Smooth muscle cell (in vitro differentiated cells): ENCODE data around the gene QSOX1. TPM values are rescaled to one million over a fixed set of nuclear protein-coding genes. Genes with fewer than 3 reads are reported as not detected.

Experiments used
- DNase-seq: peaks from one replicate; lab custom pipeline; 2025; ENCODE audit not compliant: unreplicated experiment; lab: John Stamatoyannopoulos, UW
- H2AFZ ChIP-seq: fragments of 200-600 bp; sonication (generic); 2 replicates; pipeline ENCODE4 v1.6.0; 2016; ENCODE audit warnings: antibody characterized with exemption, low read depth, mild to moderate bottlenecking
- H3F3A ChIP-seq: fragments of 200-600 bp; sonication (generic); 2 replicates; pipeline ENCODE4 v1.6.0; 2017; ENCODE audit warnings: antibody characterized with exemption, low read depth
- H3K27ac ChIP-seq: fragments of 200-600 bp; sonication (generic); 2 replicates; pipeline ENCODE4 v1.5.1; 2016; ENCODE audit warnings: low read depth, mild to moderate bottlenecking
- H3K27me3 ChIP-seq: fragments of 200-600 bp; sonication (generic); 2 replicates; pipeline ENCODE4 v1.6.1; 2016; ENCODE audit warnings: low read depth, mild to moderate bottlenecking
- H3K36me3 ChIP-seq: fragments of 200-600 bp; sonication (generic); 2 replicates; pipeline ENCODE4 v1.5.1; 2016; ENCODE audit warnings: low read depth
- H3K4me1 ChIP-seq: fragments of 200-600 bp; sonication (generic); 2 replicates; pipeline ENCODE4 v1.5.1; 2016; ENCODE audit warnings: low read depth
- H3K4me2 ChIP-seq: fragments of 200-600 bp; sonication (generic); 2 replicates; pipeline ENCODE4 v1.6.0; 2016; ENCODE audit warnings: mild to moderate bottlenecking
- H3K4me3 ChIP-seq: fragments of 200-600 bp; sonication (generic); 2 replicates; pipeline ENCODE4 v1.5.1; 2016; ENCODE audit warnings: mild to moderate bottlenecking
- H3K79me2 ChIP-seq: fragments of 200-600 bp; sonication (generic); 2 replicates; pipeline ENCODE4 v1.6.0; 2016; ENCODE audit warnings: low read depth, mild to moderate bottlenecking
- H3K9ac ChIP-seq: fragments of 200-600 bp; sonication (generic); 2 replicates; pipeline ENCODE4 v1.6.0; 2016; ENCODE audit warnings: low read depth
- H3K9me3 ChIP-seq: fragments of 200-600 bp; sonication (generic); replicated peaks from 2 replicates; pipeline ENCODE4 v1.5.1; 2016; ENCODE audit warnings: low read depth
- H4K20me1 ChIP-seq: fragments of 200-600 bp; sonication (generic); 2 replicates; pipeline ENCODE4 v1.6.0; 2016; ENCODE audit warnings: low read depth
- WGBS: methylation state at CpG from one replicate; pipeline ENCODE4 v1.1.7; 2016; ENCODE audit warnings: low lambda C conversion rate; 5-methylcytosine and 5-hydroxymethylcytosine counted together
- polyA plus RNA-seq: library from polyadenylated mRNA; unstranded; fragments of >200 nt; fragmentation: Nextera tagmentation; extraction: Ambion mirVana; gene quantifications from 2 replicates; pipeline ENCODE4 v1.2.1, GENCODE V29; 2016
- total RNA-seq: library from RNA; depleted of rRNA; stranded (reverse); fragments of >200 nt; gene quantifications from 2 replicates; pipeline ENCODE4 v1.2.3, GENCODE V29; 2014
- TF ChIP-seq, protein P1 (sequence below): fragments of 200-600 bp; sonication (generic); IDR thresholded peaks from 2 replicates; pipeline ENCODE4 v1.5.1; 2017; ENCODE audit warnings: borderline replicate concordance, mild to moderate bottlenecking, antibody characterized with exemption; ENCODE audit not compliant: insufficient read depth, poor library complexity, severe bottlenecking

Gene QSOX1
- total and polyA plus RNA-seq, 2 experiments from 2014 or later = 71.5 to 75.8 TPM

DNA sequence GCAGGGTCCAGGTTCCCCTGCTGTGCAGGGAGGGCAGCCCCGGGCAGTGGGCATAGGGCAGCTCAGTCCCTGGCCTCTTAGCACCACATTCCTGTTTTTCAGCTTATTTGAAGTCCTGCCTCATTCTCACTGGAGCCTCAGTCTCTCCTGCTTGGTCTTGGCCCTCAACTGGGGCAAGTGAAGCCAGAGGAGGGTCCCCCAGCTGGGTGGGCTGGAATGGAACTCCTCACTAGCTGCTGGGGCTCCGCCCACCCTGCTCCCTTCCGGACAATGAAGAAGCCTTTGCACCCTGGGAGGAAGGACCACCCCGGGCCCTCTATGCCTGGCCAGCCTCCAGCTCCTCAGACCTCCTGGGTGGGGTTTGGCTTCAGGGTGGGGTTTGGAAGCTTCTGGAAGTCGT, 42.6 kb downstream of the QSOX1 start:
- no peak overlapping the region for H3K4me2 ChIP-seq
- 95% methylated on average over 5 of the region's 5 CpGs for WGBS

DNA sequence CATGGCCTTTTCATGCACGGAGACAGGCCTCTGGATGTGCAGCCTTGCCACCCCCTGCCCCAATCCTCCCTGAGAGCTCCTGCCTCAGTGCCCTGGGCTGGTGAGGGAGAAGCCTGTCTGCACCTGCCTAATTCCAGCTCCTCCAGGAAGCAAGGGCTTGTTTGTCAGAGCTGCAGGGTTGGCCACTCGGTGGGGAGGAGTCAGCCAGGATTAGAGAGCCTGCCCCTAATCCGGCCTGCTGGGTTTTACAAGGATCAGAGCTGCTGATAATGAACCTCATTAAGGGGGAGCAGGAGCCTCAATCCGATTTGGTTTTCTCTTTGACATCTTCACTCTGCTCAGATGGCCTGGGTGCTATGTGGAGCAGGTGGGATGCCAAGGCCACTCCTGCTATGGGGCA, 43.5 kb downstream of the QSOX1 start:
- Histone ChIP-seq H3K27me3 (no peaks in the 10 kb centered on the region), H3F3A (no peaks in the 10 kb centered on the region), H2AFZ (no peak overlapping the region), H3K9ac (no peak overlapping the region), H3K4me3 (no peak overlapping the region), H3K36me3 (no peaks in the 10 kb centered on the region), H3K27ac (no peak overlapping the region), H3K4me2 (no peak overlapping the region), H3K9me3 (no peaks in the 10 kb centered on the region), H4K20me1 (no peaks in the 10 kb centered on the region), H3K4me1 (no peaks in the 10 kb centered on the region), H3K79me2 (no peaks in the 10 kb centered on the region)
- TF ChIP-seq, protein P1, sequence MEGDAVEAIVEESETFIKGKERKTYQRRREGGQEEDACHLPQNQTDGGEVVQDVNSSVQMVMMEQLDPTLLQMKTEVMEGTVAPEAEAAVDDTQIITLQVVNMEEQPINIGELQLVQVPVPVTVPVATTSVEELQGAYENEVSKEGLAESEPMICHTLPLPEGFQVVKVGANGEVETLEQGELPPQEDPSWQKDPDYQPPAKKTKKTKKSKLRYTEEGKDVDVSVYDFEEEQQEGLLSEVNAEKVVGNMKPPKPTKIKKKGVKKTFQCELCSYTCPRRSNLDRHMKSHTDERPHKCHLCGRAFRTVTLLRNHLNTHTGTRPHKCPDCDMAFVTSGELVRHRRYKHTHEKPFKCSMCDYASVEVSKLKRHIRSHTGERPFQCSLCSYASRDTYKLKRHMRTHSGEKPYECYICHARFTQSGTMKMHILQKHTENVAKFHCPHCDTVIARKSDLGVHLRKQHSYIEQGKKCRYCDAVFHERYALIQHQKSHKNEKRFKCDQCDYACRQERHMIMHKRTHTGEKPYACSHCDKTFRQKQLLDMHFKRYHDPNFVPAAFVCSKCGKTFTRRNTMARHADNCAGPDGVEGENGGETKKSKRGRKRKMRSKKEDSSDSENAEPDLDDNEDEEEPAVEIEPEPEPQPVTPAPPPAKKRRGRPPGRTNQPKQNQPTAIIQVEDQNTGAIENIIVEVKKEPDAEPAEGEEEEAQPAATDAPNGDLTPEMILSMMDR = no peak
- 46% methylated on average over 4 of the region's 4 CpGs for WGBS
- DNase-seq = no peak

More for the DNA sequence above, 42.6 kb downstream of the QSOX1 start:
- Histone ChIP-seq H3K27me3 (no peaks in the 10 kb centered on the region), H3F3A (no peaks in the 10 kb centered on the region), H3K9ac (no peak overlapping the region), H4K20me1 (no peaks in the 10 kb centered on the region), H3K4me1 (no peaks in the 10 kb centered on the region), H3K9me3 (no peaks in the 10 kb centered on the region), H3K27ac (no peak overlapping the region), H3K4me3 (no peak overlapping the region), H2AFZ (no peak overlapping the region), H3K79me2 (no peaks in the 10 kb centered on the region), H3K36me3 (no peaks in the 10 kb centered on the region)
- TF ChIP-seq, protein P1 = no peak
- no peak for DNase-seq

DNA sequence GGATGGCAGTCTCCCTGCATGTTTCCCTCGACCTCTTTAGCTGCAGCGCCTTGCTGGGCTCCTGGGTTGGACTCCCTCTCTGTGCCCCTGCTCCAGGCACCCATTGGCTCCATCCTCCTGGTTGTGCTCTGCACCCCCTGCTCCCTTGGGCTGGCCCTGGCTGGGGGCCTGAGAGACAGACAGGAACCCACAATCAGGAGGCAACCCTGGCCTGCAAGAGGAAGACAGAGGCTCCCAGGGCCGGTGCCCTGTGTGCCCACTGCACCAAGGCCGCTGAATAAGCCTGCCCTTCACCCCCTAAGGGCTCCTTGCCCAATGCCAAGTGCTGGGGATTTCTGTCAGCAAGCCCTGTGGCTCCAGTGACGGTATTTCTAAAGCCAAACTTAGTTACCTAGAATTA, 43.9 kb downstream of the QSOX1 start:
- Histone ChIP-seq H3F3A (no peaks in the 10 kb centered on the region), H3K27me3 (no peaks in the 10 kb centered on the region), H3K79me2 (no peaks in the 10 kb centered on the region), H3K4me1 (no peaks in the 10 kb centered on the region), H3K9me3 (no peaks in the 10 kb centered on the region), H2AFZ (no peak overlapping the region), H3K4me2 (no peak overlapping the region), H3K4me3 (no peak overlapping the region), H4K20me1 (no peaks in the 10 kb centered on the region), H3K27ac (no peak overlapping the region), H3K9ac (no peak overlapping the region), H3K36me3 (no peaks in the 10 kb centered on the region)
- no peak for DNase-seq
- TF ChIP-seq, protein P1 = no peak
- 89% methylated on average over 5 of the region's 5 CpGs for WGBS

DNA sequence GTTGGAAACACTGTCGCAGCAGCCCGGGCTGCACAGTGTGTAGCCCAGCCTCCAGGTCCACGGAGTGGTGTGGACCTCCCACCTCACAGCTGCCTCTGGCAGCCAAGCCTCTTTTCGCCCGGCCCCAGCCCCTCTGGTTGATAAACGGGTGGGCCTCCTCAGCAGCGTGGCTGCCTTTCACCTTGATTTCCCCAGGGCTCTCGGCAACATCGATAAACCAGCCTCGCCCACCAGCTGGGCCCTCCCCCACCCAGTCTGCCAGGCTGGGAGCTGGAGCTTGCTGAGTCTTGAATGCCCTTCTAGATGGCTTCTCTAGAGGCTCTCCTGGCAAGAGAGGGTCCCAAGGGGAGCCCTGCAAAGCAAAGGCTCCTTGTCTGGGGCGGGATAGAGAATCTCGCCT, 44.3 kb downstream of the QSOX1 start:
- Histone ChIP-seq H3K79me2 (no peaks in the 10 kb centered on the region), H3K4me3 (no peak overlapping the region), H3K36me3 (no peaks in the 10 kb centered on the region), H3K27me3 (no peaks in the 10 kb centered on the region), H3K4me2 (no peak overlapping the region), H3K27ac (no peak overlapping the region), H3K9me3 (no peaks in the 10 kb centered on the region), H3F3A (no peaks in the 10 kb centered on the region), H3K9ac (no peak overlapping the region), H3K4me1 (no peaks in the 10 kb centered on the region), H4K20me1 (no peaks in the 10 kb centered on the region), H2AFZ (no peak overlapping the region)
- WGBS = 95% methylated on average over 12 of the region's 12 CpGs
- no peak for DNase-seq
- TF ChIP-seq, protein P1 = no peak
